ENCODE data around the gene PIP4P1. TPM values are rescaled to one million over a fixed set of nuclear protein-coding genes. Genes with fewer than 3 reads are reported as not detected.

The PIP4P1 gene
- total and polyA plus RNA-seq, 2 experiments from 2014 or later: 20.9 to 26.4 TPM

GRCh38 chr14:20421267-20421666 is 40.0 kb downstream of the PIP4P1 start:
- peak overlapping the region; percentile 48 for H3K27ac ChIP-seq (ENCODE audit: low read depth)
- no peaks in the 10 kb centered on the region for H3K36me3 Mint-ChIP-seq (ENCODE audit: low read depth)
- 0 out of 2 replicates have a peak, but pooled peaks cover 9% of the 10 kb centered on the region for H3F3A ChIP-seq (replicated peaks; ENCODE audit: low read depth)
- no peak for TF ChIP-seq STAT1 (IDR thresholded peaks at IDR 0.05; ENCODE audit: unreplicated experiment)
- no peak for TF ChIP-seq EZH2 (IDR thresholded peaks at IDR 0.05; ENCODE audit: low read depth, unreplicated experiment)
- TF ChIP-seq CTCF (conservative IDR thresholded peaks at IDR 0.05; ENCODE audit: low read depth in 2 of 2): no peak
- no peak for TF ChIP-seq ZNF462 (CRISPR knock-in tag; IDR thresholded peaks at IDR 0.05)
- no peak for TF ChIP-seq CREB1 (CRISPR knock-in tag; IDR thresholded peaks at IDR 0.05; ENCODE audit: low read depth)
- TF ChIP-seq ETS1 (IDR thresholded peaks at IDR 0.05): no peak
- TF ChIP-seq REST (IDR thresholded peaks at IDR 0.05; ENCODE audit: unreplicated experiment): no peak
- TF ChIP-seq ZNF331 (CRISPR knock-in tag; IDR thresholded peaks at IDR 0.05; ENCODE audit: low read depth): no peak
- no peak for TF ChIP-seq POLR2AphosphoS5 (IDR thresholded peaks at IDR 0.05; ENCODE audit: low read depth)
- 0 out of 2 replicates have a peak overlapping the region, but pooled peaks have one; percentile 11 for H2AFZ ChIP-seq
- ATAC-seq (peak; percentile 23; the same call in 1 of the 3 replicates), DNase-seq (ENCODE audit: low spot score) (peak; percentile 5)
- H3K27me3 ChIP-seq (ENCODE audit: insufficient read depth): no peaks in the 10 kb centered on the region
- peaks cover 6% of the 10 kb centered on the region; the same call in 1 of the 2 replicates for H3K9me2 ChIP-seq (ENCODE audit: insufficient read depth)
- H3K27me3 Mint-ChIP-seq (ENCODE audit: insufficient read depth, low read depth, poor library complexity): peaks cover 6% of the 10 kb centered on the region
- H3K4me1 Mint-ChIP-seq: peaks cover 16% of the 10 kb centered on the region
- no peaks in the 10 kb centered on the region for H3K36me3 ChIP-seq (ENCODE audit: insufficient read depth)
- H4K20me1 ChIP-seq (replicated peaks; ENCODE audit: insufficient read depth): no peaks in the 10 kb centered on the region
- H3K27ac Mint-ChIP-seq: 0 out of 2 replicates have a peak overlapping the region, but pooled peaks have one; percentile 32
- H3K79me2 ChIP-seq (replicated peaks; ENCODE audit: insufficient read depth): no peaks in the 10 kb centered on the region
- H3K4me3 ChIP-seq: peak overlapping the region; percentile 21; the same call in 1 of the 2 replicates
- peaks cover 19% of the 10 kb centered on the region for H3K4me1 ChIP-seq (ENCODE audit: insufficient read depth)
- H3K4me2 ChIP-seq: peak overlapping the region; percentile 55
- H3K4me3 Mint-ChIP-seq: peak overlapping the region; percentile 35; the same call in 1 of the 3 replicates
- H3K9me3 Mint-ChIP-seq: no peaks in the 10 kb centered on the region

Measured in GM23338 (cell line).